ENCODE measurements around the gene APMAP.

The APMAP gene

GRCh38 chr20:24963672-24964505 is 28.7 kb downstream of the APMAP start:
- Histone ChIP-seq H3K4me2 (ENCODE audit: low read length) (no peak overlapping the region), H3K27ac (ENCODE audit: low read length) (no peak overlapping the region), H3K4me3 (ENCODE audit: low read length) (no peak overlapping the region), H3K36me3 (replicated peaks; ENCODE audit: low read depth, low read length) (peaks cover 38% of the 10 kb centered on the region), H3K9me3 (ENCODE audit: insufficient read depth, low read length) (no peaks in the 10 kb centered on the region), H3K27me3 (ENCODE audit: low read depth, low read length) (no peaks in the 10 kb centered on the region), H3K9ac (ENCODE audit: low read length) (no peak overlapping the region), H4K20me1 (ENCODE audit: insufficient read depth, low read length) (no peaks in the 10 kb centered on the region; the same call in 1 of the 2 replicates), H2AFZ (ENCODE audit: low read depth, low read length) (no peak overlapping the region), H3K4me1 (ENCODE audit: low read length) (peaks cover 12% of the 10 kb centered on the region), H3K79me2 (ENCODE audit: low read length) (no peaks in the 10 kb centered on the region)
- TF ChIP-seq EZH2phosphoT487 (IDR thresholded peaks at IDR 0.05; ENCODE audit: low read depth) (no peak), CTCF (IDR thresholded peaks at IDR 0.05; ENCODE audit: low read depth, low read length) (no peak)

GRCh38 chr20:24962510-24962909 is 30.0 kb downstream of the APMAP start:
- Histone ChIP-seq H3K36me3 (replicated peaks; ENCODE audit: low read depth, low read length) (peaks cover 25% of the 10 kb centered on the region), H3K4me1 (ENCODE audit: low read length) (no peaks in the 10 kb centered on the region), H4K20me1 (ENCODE audit: insufficient read depth, low read length) (no peaks in the 10 kb centered on the region; the same call in 1 of the 2 replicates), H3K9me3 (ENCODE audit: insufficient read depth, low read length) (no peaks in the 10 kb centered on the region), H3K79me2 (ENCODE audit: low read length) (no peaks in the 10 kb centered on the region), H3K9ac (ENCODE audit: low read length) (no peak overlapping the region), H3K27me3 (ENCODE audit: low read depth, low read length) (no peaks in the 10 kb centered on the region), H3K4me2 (ENCODE audit: low read length) (no peak overlapping the region), H3K27ac (ENCODE audit: low read length) (no peak overlapping the region), H3K4me3 (ENCODE audit: low read length) (no peak overlapping the region), H2AFZ (ENCODE audit: low read depth, low read length) (no peak overlapping the region)
- TF ChIP-seq EZH2phosphoT487 (IDR thresholded peaks at IDR 0.05; ENCODE audit: low read depth) (no peak), CTCF (IDR thresholded peaks at IDR 0.05; ENCODE audit: low read depth, low read length) (no peak)

GRCh38 chr20:24962182-24962492 is 30.4 kb downstream of the APMAP start:
- Histone ChIP-seq H3K4me3 (ENCODE audit: low read length) (no peak overlapping the region), H3K79me2 (ENCODE audit: low read length) (no peaks in the 10 kb centered on the region), H3K9ac (ENCODE audit: low read length) (no peak overlapping the region), H3K4me1 (ENCODE audit: low read length) (no peaks in the 10 kb centered on the region), H3K4me2 (ENCODE audit: low read length) (no peak overlapping the region), H4K20me1 (ENCODE audit: insufficient read depth, low read length) (no peaks in the 10 kb centered on the region; the same call in 1 of the 2 replicates), H3K9me3 (ENCODE audit: insufficient read depth, low read length) (no peaks in the 10 kb centered on the region), H3K36me3 (replicated peaks; ENCODE audit: low read depth, low read length) (peaks cover 24% of the 10 kb centered on the region), H3K27me3 (ENCODE audit: low read depth, low read length) (no peaks in the 10 kb centered on the region), H3K27ac (ENCODE audit: low read length) (no peak overlapping the region), H2AFZ (ENCODE audit: low read depth, low read length) (no peak overlapping the region)
- TF ChIP-seq CTCF (IDR thresholded peaks at IDR 0.05; ENCODE audit: low read depth, low read length) (no peak), EZH2phosphoT487 (IDR thresholded peaks at IDR 0.05; ENCODE audit: low read depth) (no peak)

- Histone ChIP-seq H4K20me1 (ENCODE audit: insufficient read depth, low read length) (no peaks in the 10 kb centered on the region; the same call in 1 of the 2 replicates), H3K36me3 (replicated peaks; ENCODE audit: low read depth, low read length) (peaks cover 24% of the 10 kb centered on the region), H3K79me2 (ENCODE audit: low read length) (no peaks in the 10 kb centered on the region), H3K4me1 (ENCODE audit: low read length) (no peaks in the 10 kb centered on the region), H2AFZ (ENCODE audit: low read depth, low read length) (no peak overlapping the region), H3K9ac (ENCODE audit: low read length) (no peak overlapping the region), H3K4me3 (ENCODE audit: low read length) (no peak overlapping the region), H3K4me2 (ENCODE audit: low read length) (no peak overlapping the region), H3K27ac (ENCODE audit: low read length) (no peak overlapping the region), H3K9me3 (ENCODE audit: insufficient read depth, low read length) (no peaks in the 10 kb centered on the region), H3K27me3 (ENCODE audit: low read depth, low read length) (no peaks in the 10 kb centered on the region)
- TF ChIP-seq EZH2phosphoT487 (IDR thresholded peaks at IDR 0.05; ENCODE audit: low read depth) (no peak), CTCF (IDR thresholded peaks at IDR 0.05; ENCODE audit: low read depth, low read length) (no peak)
These were observed 31.0 kb downstream of the APMAP start for GRCh38 chr20:24961384-24962181.

Measured in OCI-LY3 (cell line).